ENCODE data around the gene STPG2.

GRCh38 chr4:97747945-97748344, 395.3 kb downstream of the STPG2 start:
- TF ChIP-seq CTCF (conservative IDR thresholded peaks at IDR 0.05): no peak
- no peak for TF ChIP-seq EZH2 (IDR thresholded peaks at IDR 0.05; ENCODE audit: low read depth)
